ENCODE results near the gene RCOR1. TPM values are rescaled to one million over a fixed set of nuclear protein-coding genes. Genes with fewer than 3 reads are reported as not detected.

RCOR1 gene
- total and polyA plus RNA-seq, 8 donors, result 33.2 to 80.3 (median 63.6) TPM

- ATAC-seq (no peak), DNase-seq (no peak)
- Histone ChIP-seq H3K9me3 (no peaks in the 10 kb centered on the region), H3K27ac (no peak overlapping the region), H3K4me3 (no peak overlapping the region), H3K36me3 (no peaks in the 10 kb centered on the region), H3K4me1 (peaks cover 0 to 42% of the 10 kb centered on the region in 2 donors), H3K27me3 (no peaks in the 10 kb centered on the region)
- intact Hi-C loops (cut with DNase I), result no loop called here
- no peak for TF ChIP-seq CTCF (IDR thresholded peaks at IDR 0.05)
Observed at GRCh38 chr14:102661614-102662013, 69.2 kb downstream of the RCOR1 start.

DNA sequence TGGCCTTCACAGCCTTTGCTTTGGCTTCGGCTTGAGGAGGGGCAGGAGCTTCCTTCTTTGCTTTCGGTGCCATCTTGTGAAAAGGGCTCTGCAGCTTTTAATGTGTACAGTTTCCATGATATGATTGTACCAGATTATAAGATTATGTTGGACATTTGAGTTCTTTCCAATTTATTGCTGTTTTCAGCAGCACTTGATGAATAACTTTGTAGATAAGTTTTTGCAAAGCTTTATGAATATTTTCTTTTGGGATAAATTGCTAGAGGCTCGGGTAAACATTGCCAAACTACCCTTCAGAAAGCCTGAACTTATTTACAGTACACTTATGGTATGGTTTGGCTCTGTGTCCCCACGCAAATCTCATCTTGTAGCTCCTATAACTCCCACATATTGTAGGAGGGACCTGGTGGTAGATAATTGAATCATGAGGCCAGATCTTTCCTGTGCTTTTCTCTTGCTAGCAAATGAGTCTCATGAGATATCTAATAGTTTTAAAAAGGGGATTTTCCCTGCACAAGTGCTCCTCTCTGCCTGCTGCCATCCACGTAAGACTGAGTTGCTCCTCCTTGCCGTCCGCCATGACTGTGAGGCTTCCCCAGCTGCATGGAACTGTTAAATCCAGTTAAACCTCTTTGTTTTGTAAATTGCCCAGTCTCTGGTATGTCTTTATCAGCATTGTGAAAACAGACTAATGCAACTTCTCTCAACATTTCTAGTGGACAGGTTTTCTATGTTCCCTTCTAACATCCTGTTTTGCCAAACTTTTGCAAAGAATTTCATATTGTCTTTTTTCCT, 70.4 kb downstream of the RCOR1 start:
- intact Hi-C loops (cut with DNase I), result no loop called here
- ATAC-seq (no peak), DNase-seq (no peak)

DNA sequence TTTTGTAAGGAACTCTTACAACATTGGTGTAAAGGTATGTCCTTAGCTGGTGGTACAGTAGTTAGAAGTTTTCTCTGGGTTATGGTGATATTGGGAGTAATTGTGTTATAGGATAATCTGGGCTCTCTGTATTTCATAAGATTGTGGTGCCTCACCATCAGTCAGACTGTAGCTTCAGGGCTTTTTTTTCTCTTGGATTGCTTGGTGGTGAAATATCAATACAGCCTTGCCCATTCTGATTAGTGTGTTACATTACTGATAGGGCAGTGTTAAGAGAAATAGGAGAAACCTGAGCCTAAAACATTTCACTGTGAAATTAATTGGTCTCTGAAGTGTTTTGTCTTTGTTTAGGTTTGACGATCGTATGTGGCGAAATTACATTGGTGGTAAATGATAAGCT, 71.0 kb downstream of the RCOR1 start:
- Histone ChIP-seq H3K9me3 (no peaks in the 10 kb centered on the region), H3K27ac (peak overlapping the region in 1 of 2 donors; percentile 59), H3K27me3 (no peaks in the 10 kb centered on the region), H3K4me3 (no peak overlapping the region), H3K36me3 (no peaks in the 10 kb centered on the region), H3K4me1 (peaks cover 0 to 47% of the 10 kb centered on the region in 2 donors)
- intact Hi-C loops (cut with DNase I), result no loop called here
- ATAC-seq (no peak), DNase-seq (no peak)
- no peak for TF ChIP-seq CTCF (IDR thresholded peaks at IDR 0.05)

More for the DNA sequence above, 70.4 kb downstream of the RCOR1 start:
- H3K27me3 ChIP-seq, result no peaks in the 10 kb centered on the region
- no peak overlapping the region for H3K4me3 ChIP-seq
- TF ChIP-seq CTCF (IDR thresholded peaks at IDR 0.05), result no peak
- no peaks in the 10 kb centered on the region for H3K36me3 ChIP-seq
- H3K4me1 ChIP-seq, result peaks cover 0 to 44% of the 10 kb centered on the region in 2 donors
- H3K9me3 ChIP-seq, result no peaks in the 10 kb centered on the region
- peak overlapping the region in 1 of 2 donors; percentile 59 for H3K27ac ChIP-seq

- no peak for DNase-seq
- Histone ChIP-seq H3K4me1 (peaks cover 0 to 40% of the 10 kb centered on the region in 2 donors), H3K27me3 (no peaks in the 10 kb centered on the region), H3K4me3 (no peak overlapping the region), H3K9me3 (no peaks in the 10 kb centered on the region), H3K36me3 (no peaks in the 10 kb centered on the region), H3K27ac (peak overlapping the region in 1 of 2 donors; percentile 15)
- intact Hi-C loops (cut with DNase I), result no loop called here
- ATAC-seq, result peak; percentile 25
- no peak for TF ChIP-seq CTCF (IDR thresholded peaks at IDR 0.05)
Observed at GRCh38 chr14:102665621-102666020, 73.2 kb downstream of the RCOR1 start.

DNA sequence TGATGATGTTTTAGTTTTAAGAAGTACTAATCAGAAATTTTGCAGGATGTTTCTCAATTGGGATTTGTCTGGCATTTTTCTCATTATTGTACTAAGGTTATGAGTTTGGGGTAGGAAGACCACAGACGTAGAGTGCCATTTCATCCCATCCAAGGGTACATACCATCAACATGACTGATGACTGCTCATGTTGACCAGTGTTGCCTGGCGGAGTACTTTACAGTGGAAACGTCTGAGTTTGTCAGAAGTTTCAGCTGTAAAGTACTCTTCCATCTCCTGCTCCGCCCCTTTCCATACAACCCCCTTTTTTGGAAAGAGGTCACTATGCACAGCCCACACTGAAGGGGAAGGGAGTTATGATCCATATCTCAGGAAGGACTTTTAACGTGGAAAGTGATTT, 74.2 kb downstream of the RCOR1 start:
- Histone ChIP-seq H3K27me3 (no peaks in the 10 kb centered on the region), H3K4me3 (no peak overlapping the region), H3K27ac (peak overlapping the region in 1 of 2 donors; percentile 15), H3K36me3 (no peaks in the 10 kb centered on the region), H3K4me1 (peaks cover 0 to 33% of the 10 kb centered on the region in 2 donors), H3K9me3 (no peaks in the 10 kb centered on the region)
- intact Hi-C loops (cut with DNase I), result no loop called here
- ATAC-seq, result no peak
- DNase-seq, result no peak
- TF ChIP-seq CTCF (IDR thresholded peaks at IDR 0.05), result no peak

All from left lung (tissue), 10 donors.